Panc1 (cell line): ENCODE results near the gene SLC6A2. TPM values are rescaled to one million over a fixed set of nuclear protein-coding genes. Genes with fewer than 3 reads are reported as not detected.

Experiments
- ATAC-seq: fragments of 200-7000 bp; cut with Tn5 transposase; 2 replicates; pipeline ENCODE4 v1.9.1; 2020; ENCODE audit warnings: mild to moderate bottlenecking, moderate library complexity
- BruUV-seq: library from RNA; stranded (reverse); fragments of 400-500 nt; replicated peaks from 2 replicates; lab custom pipeline; 2021; lab: Mats Ljungman, UMichigan
- CTCF ChIA-PET: fragments of 300-600 bp; sonication (Branson Sonifier 250); formaldehyde crosslinking; loops from one replicate; lab custom pipeline; 2022; ENCODE audit warnings: antibody characterized with exemption; lab: Charles Lee
- POLR2A ChIA-PET: fragments of 300-600 bp; sonication (Branson Sonifier 250); formaldehyde crosslinking; loops from one replicate; lab custom pipeline; 2022; ENCODE audit warnings: antibody characterized with exemption; lab: Charles Lee
- DNase-seq: peaks from one replicate; pipeline ENCODE4 v3.0.0-alpha.2; 2010; ENCODE audit warnings: low read depth, low spot score
- H3K27ac ChIP-seq: 2 replicates; pipeline ENCODE4 v1.5.1; 2011; ENCODE audit warnings: mild to moderate bottlenecking, low read length, inconsistent platforms
- H3K27me3 ChIP-seq: fragments of 200-500 bp; sonication (Bioruptor generic); 2 replicates; pipeline ENCODE4 v1.6.0; 2014; ENCODE audit warnings: low read length, inconsistent platforms; ENCODE audit not compliant: control insufficient read depth, insufficient read depth
- H3K36me3 ChIP-seq: fragments of 200-500 bp; sonication (Bioruptor generic); 2 replicates; pipeline ENCODE4 v1.5.1; 2014; ENCODE audit warnings: inconsistent platforms, mild to moderate bottlenecking, low read length, moderate library complexity; ENCODE audit not compliant: control insufficient read depth, insufficient read depth
- H3K4me1 ChIP-seq: 2 replicates; pipeline ENCODE4 v1.5.1; 2011; ENCODE audit warnings: inconsistent platforms, mild to moderate bottlenecking, low read length, moderate library complexity; ENCODE audit not compliant: control insufficient read depth, insufficient read depth
- H3K4me3 ChIP-seq, 2 experiments: 2 replicates each; pipeline ENCODE4 v1.5.1; 2011 to 2012; ENCODE audit warnings: low read depth in 2 of 2, low read length in 2 of 2, mild to moderate bottlenecking in 2 of 2, inconsistent platforms in 1 of 2, moderate library complexity in 1 of 2
- H3K9me3 ChIP-seq: fragments of 200-500 bp; sonication (Bioruptor generic); 2 replicates; pipeline ENCODE4 v1.5.1; 2014; ENCODE audit warnings: low read depth, mild to moderate bottlenecking, inconsistent platforms, low read length, moderate library complexity; ENCODE audit not compliant: control insufficient read depth, insufficient read depth
- CTCF ChIP-seq: fragments of 450-650 bp; IDR thresholded peaks from 2 replicates; pipeline ENCODE4 v1.5.1; 2017; ENCODE audit warnings: mild to moderate bottlenecking
- POLR2AphosphoS5 ChIP-seq: IDR thresholded peaks from 2 replicates; pipeline ENCODE4 v1.6.1; 2012; ENCODE audit warnings: mild to moderate bottlenecking, low read depth, low read length, moderate library complexity
- REST ChIP-seq, 2 experiments: IDR thresholded peaks; 2 replicates each; pipeline ENCODE4 v1.6.1; 2011 to 2012; ENCODE audit warnings: low read depth in 2 of 2, control low read depth in 1 of 2, low read length in 1 of 2, mild to moderate bottlenecking in 1 of 2, moderate library complexity in 1 of 2; ENCODE audit not compliant: insufficient read depth in 1 of 2
- SIN3A ChIP-seq: IDR thresholded peaks from 2 replicates; pipeline ENCODE4 v1.6.1; 2012; ENCODE audit warnings: low read depth, mild to moderate bottlenecking, low read length, moderate library complexity, borderline replicate concordance; ENCODE audit not compliant: insufficient read depth
- TCF7L2 ChIP-seq: IDR thresholded peaks from 2 replicates; pipeline ENCODE4 v1.6.1; 2011; ENCODE audit warnings: mild to moderate bottlenecking, low read depth, low read length, inconsistent platforms
- in situ Hi-C: cut with HindIII; loops from 2 replicates; pipeline ENCODE4 v1.10.0; 2016; ENCODE audit warnings: low sequenced_read_pairs, low pct_unique_long_range_greater_than_20kb
- intact Hi-C: fragments of 100-400 bp; cut with micrococcal nuclease; formaldehyde crosslinking; loops from one replicate; pipeline ENCODE4 v1.10.0; 2022; ENCODE audit not compliant: unreplicated experiment
- total RNA-seq: library from RNA; stranded (reverse); gene quantifications from one replicate; pipeline ENCODE4 v1.2.1, GENCODE V29; 2021; ENCODE audit not compliant: unreplicated experiment

Gene SLC6A2
- total RNA-seq, 1 experiment from 2014 or later = 0.10 TPM

- ChIA-PET POLR2A (interaction anchor here (0.6 kb wide), 1 partner anchor 223 kb away, joined by 3 read pairs; no protein-coding TSS in a partner anchor), CTCF (no interaction called here)
- Histone ChIP-seq H3K4me3 (no peak overlapping the region), H3K9me3 (no peaks in the 10 kb centered on the region), H3K4me1 (no peaks in the 10 kb centered on the region), H3K36me3 (no peaks in the 10 kb centered on the region), H3K27me3 (no peaks in the 10 kb centered on the region), H3K27ac (no peak overlapping the region)
- ATAC-seq (no peak), DNase-seq (no peak)
- intact Hi-C loops = no loop called here
- in situ Hi-C loops = no loop called here
- TF ChIP-seq CTCF = no peak
- TF ChIP-seq POLR2AphosphoS5 = no peak
- TF ChIP-seq REST (IDR thresholded peaks at IDR 0.05; ENCODE audit: insufficient read depth in 1 of 2, low read depth in 2 of 2, low read length in 1 of 2) = no peak
- TF ChIP-seq TCF7L2 = no peak
- no peak for TF ChIP-seq SIN3A
- BruUV-seq = no TSS peak
These were observed 29.9 kb upstream of the SLC6A2 start for GRCh38 chr16:55625843-55626242.

GRCh38 chr16:55628306-55628968 is 27.4 kb upstream of the SLC6A2 start:
- POLR2A ChIA-PET = no interaction called here
- ATAC-seq = no peak
- TF ChIP-seq POLR2AphosphoS5 = no peak
- TF ChIP-seq REST (IDR thresholded peaks at IDR 0.05; ENCODE audit: insufficient read depth in 1 of 2, low read depth in 2 of 2, low read length in 1 of 2) = no peak
- TF ChIP-seq TCF7L2 = no peak
- TF ChIP-seq CTCF = no peak
- TF ChIP-seq SIN3A = no peak
- CTCF ChIA-PET = no interaction called here
- intact Hi-C loops (no loop called here), in situ Hi-C loops (no loop called here)
- Histone ChIP-seq H3K27me3 (no peaks in the 10 kb centered on the region), H3K4me1 (no peaks in the 10 kb centered on the region), H3K9me3 (no peaks in the 10 kb centered on the region; the same call in 1 of the 2 replicates), H3K27ac (no peak overlapping the region), H3K4me3 (no peak overlapping the region), H3K36me3 (no peaks in the 10 kb centered on the region)
- BruUV-seq = no TSS peak
- DNase-seq = no peak
